HCT116 (cell line): ENCODE results near the gene SYCE3.

Source experiments
- CTCF ChIP-seq, 3 experiments: fragments of 200-600 bp in 1 of 3; sonication (generic) in 1 of 3; IDR thresholded peaks in 2 of 3; conservative IDR thresholded peaks in 1 of 3; 2 replicates each; pipeline ENCODE4 v1.5.1; 2012 to 2017; ENCODE audit warnings: low read depth in 2 of 3, low read length in 2 of 3, antibody characterized with exemption in 1 of 3, borderline replicate concordance in 1 of 3, control low read depth in 1 of 3, mild to moderate bottlenecking in 1 of 3, mixed read lengths in 1 of 3, mixed run types in 1 of 3, moderate library complexity in 1 of 3; ENCODE audit not compliant: insufficient read depth in 1 of 3
- EZH2 ChIP-seq: fragments of 200-600 bp; sonication (generic); IDR thresholded peaks from 2 replicates; pipeline ENCODE4 v1.6.1; 2017; ENCODE audit warnings: antibody characterized with exemption, mixed run types
- EZH2phosphoT487 ChIP-seq: fragments of 200-600 bp; IDR thresholded peaks from 2 replicates; pipeline ENCODE4 v1.6.1; 2018; ENCODE audit warnings: antibody characterized with exemption, borderline replicate concordance
- FOSL1 ChIP-seq: IDR thresholded peaks from 2 replicates; pipeline ENCODE4 v1.6.1; 2012; ENCODE audit warnings: low read depth
- JUND ChIP-seq: IDR thresholded peaks from 2 replicates; pipeline ENCODE4 v1.6.1; 2012
- POLR2A ChIP-seq: IDR thresholded peaks from 2 replicates; pipeline ENCODE4 v1.7.0; 2011; ENCODE audit warnings: borderline replicate concordance; ENCODE audit not compliant: insufficient read depth, insufficient read length; ENCODE audit errors: extremely low read depth
- POLR2AphosphoS5 ChIP-seq: IDR thresholded peaks from 2 replicates; pipeline ENCODE4 v1.6.1; 2011; ENCODE audit warnings: mild to moderate bottlenecking, low read depth, low read length, moderate library complexity
- REST ChIP-seq: IDR thresholded peaks from 2 replicates; pipeline ENCODE4 v1.6.1; 2012; ENCODE audit warnings: low read depth
- SRF ChIP-seq: IDR thresholded peaks from 2 replicates; pipeline ENCODE4 v1.6.1; 2012; ENCODE audit warnings: low read depth
- TCF7L2 ChIP-seq: IDR thresholded peaks from 2 replicates; pipeline ENCODE4 v1.7.0; 2011; ENCODE audit warnings: borderline replicate concordance, inconsistent platforms; ENCODE audit not compliant: insufficient read depth, insufficient read length; ENCODE audit errors: extremely low read depth
- ZBTB33 ChIP-seq: IDR thresholded peaks from 2 replicates; pipeline ENCODE4 v1.6.1; 2011; ENCODE audit warnings: mild to moderate bottlenecking, low read length, moderate library complexity; ENCODE audit not compliant: insufficient replicate concordance; ENCODE audit errors: extremely low read depth

- TF ChIP-seq POLR2AphosphoS5 (no peak), JUND (no peak), EZH2 (no peak), REST (no peak), CTCF (IDR thresholded peaks at IDR 0.05 in 2 of 3, conservative IDR thresholded peaks at IDR 0.05 in 1 of 3; ENCODE audit: borderline replicate concordance in 1 of 3, insufficient read depth in 1 of 3, low read depth in 2 of 3, low read length in 2 of 3) (no peak), FOSL1 (no peak), EZH2phosphoT487 (no peak), POLR2A (no peak), TCF7L2 (no peak), ZBTB33 (no peak), SRF (no peak)
These were observed 22.3 kb downstream of the SYCE3 start for GRCh38 chr22:50540381-50540780.
